Chondrocyte (in vitro differentiated cells): ENCODE results near the gene NFATC3. TPM values are rescaled to one million over a fixed set of nuclear protein-coding genes. Genes with fewer than 3 reads are reported as not detected.

Experiments used
- DNase-seq: peaks from one replicate; pipeline ENCODE4 v3.0.0; 2021; ENCODE audit warnings: mixed read lengths, low spot score
- H3K27ac Mint-ChIP-seq: one replicate; pipeline ENCODE4 v1.8.0; 2021; ENCODE audit warnings: mild to moderate bottlenecking, moderate library complexity, mixed read lengths; ENCODE audit not compliant: unreplicated experiment
- H3K27me3 Mint-ChIP-seq: 2 replicates; pipeline ENCODE4 v1.8.0; 2021; ENCODE audit warnings: low read depth, mixed read lengths
- H3K36me3 Mint-ChIP-seq: 2 replicates; pipeline ENCODE4 v1.8.0; 2021; ENCODE audit warnings: low read depth, mixed read lengths
- H3K4me1 Mint-ChIP-seq: 2 replicates; pipeline ENCODE4 v1.8.0; 2021; ENCODE audit warnings: low read depth, mild to moderate bottlenecking, mixed read lengths
- H3K4me3 Mint-ChIP-seq: one replicate; pipeline ENCODE4 v1.8.0; 2021; ENCODE audit warnings: mild to moderate bottlenecking, moderate library complexity, mixed read lengths; ENCODE audit not compliant: unreplicated experiment
- H3K9me3 Mint-ChIP-seq: 2 replicates; pipeline ENCODE4 v1.8.0; 2021; ENCODE audit warnings: low read depth, mixed read lengths
- total RNA-seq: library from RNA; stranded (reverse); gene quantifications from 3 replicates; pipeline ENCODE4 v1.2.1, GENCODE V29; 2021
- TF ChIP-seq, protein P1 (sequence below): fragments of 200-600 bp; sonication (generic); IDR thresholded peaks from 2 replicates; pipeline ENCODE4 v1.5.0; 2021; ENCODE audit warnings: antibody characterized with exemption, mild to moderate bottlenecking, moderate library complexity

NFATC3 gene
- total RNA-seq, 1 donor from 2014 or later, result 37.7 TPM

DNA sequence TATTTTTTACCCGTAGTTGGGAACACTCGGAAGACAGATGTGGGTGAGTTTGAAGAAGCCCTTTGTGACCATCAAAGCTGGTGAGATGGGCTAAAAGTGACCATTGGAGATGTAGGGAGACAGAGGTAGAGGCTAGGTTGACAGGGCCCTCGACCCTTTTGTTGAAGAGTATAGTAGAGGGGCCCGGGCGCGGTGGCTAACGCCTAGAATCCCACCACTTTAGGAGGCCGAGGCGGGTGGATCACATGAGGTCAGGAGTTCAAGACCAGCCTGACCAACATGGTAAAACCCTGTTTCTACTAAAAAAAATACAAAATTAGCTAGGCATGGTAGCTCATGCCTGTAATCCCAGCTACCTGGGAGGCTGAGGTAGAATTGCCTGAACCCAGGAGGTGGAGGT, 16.2 kb upstream of the NFATC3 start:
- Mint-ChIP-seq H3K9me3 (no peaks in the 10 kb centered on the region), H3K27me3 (no peaks in the 10 kb centered on the region), H3K36me3 (peaks cover 12% of the 10 kb centered on the region), H3K4me3 (no peak overlapping the region), H3K27ac (no peak overlapping the region), H3K4me1 (peaks cover 36% of the 10 kb centered on the region)
- DNase-seq, result no peak
- TF ChIP-seq, protein P1, sequence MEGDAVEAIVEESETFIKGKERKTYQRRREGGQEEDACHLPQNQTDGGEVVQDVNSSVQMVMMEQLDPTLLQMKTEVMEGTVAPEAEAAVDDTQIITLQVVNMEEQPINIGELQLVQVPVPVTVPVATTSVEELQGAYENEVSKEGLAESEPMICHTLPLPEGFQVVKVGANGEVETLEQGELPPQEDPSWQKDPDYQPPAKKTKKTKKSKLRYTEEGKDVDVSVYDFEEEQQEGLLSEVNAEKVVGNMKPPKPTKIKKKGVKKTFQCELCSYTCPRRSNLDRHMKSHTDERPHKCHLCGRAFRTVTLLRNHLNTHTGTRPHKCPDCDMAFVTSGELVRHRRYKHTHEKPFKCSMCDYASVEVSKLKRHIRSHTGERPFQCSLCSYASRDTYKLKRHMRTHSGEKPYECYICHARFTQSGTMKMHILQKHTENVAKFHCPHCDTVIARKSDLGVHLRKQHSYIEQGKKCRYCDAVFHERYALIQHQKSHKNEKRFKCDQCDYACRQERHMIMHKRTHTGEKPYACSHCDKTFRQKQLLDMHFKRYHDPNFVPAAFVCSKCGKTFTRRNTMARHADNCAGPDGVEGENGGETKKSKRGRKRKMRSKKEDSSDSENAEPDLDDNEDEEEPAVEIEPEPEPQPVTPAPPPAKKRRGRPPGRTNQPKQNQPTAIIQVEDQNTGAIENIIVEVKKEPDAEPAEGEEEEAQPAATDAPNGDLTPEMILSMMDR, result no peak

DNA sequence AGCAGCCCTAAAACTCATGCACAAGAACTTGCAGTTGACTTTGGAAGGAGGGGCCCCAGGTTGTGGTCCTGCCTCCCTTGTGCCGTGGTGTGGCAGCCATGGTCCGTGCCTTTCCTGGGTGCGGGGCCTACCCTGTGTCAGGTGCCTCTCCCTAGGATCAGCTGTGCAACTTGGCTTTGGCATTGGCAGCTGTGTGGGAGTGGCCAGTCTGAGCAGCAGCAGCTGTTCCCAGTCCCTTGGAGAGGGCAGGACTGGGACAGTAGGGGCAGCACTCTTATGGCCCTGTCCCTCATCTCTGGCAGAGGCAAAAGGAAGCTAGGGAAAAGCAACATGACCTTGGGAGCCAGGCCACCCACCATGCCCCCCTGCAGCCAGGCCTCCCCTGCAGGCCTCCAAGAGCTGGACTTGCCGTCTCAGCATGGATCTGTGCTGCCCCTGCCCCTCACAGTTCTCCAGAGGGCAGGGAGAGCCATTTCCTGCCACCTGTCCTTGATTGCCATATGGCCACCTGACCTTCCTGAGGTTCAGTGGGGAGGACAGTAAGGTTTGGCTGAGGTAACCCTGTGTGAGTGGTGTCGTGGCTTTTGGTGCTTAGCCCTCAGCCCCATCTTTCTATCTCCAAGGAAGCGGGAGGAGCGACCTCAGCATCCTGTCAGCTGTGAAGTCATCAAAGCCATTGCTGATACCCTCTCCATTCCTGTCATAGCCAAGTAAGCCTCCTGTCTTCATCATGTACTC, 15.5 kb upstream of the NFATC3 start:
- H3K27ac Mint-ChIP-seq, result no peak overlapping the region
- no peaks in the 10 kb centered on the region for H3K27me3 Mint-ChIP-seq
- DNase-seq, result peak; percentile 62
- H3K36me3 Mint-ChIP-seq, result peaks cover 17% of the 10 kb centered on the region
- no peak overlapping the region for H3K4me3 Mint-ChIP-seq
- TF ChIP-seq, protein P1, result no peak
- peaks cover 28% of the 10 kb centered on the region for H3K4me1 Mint-ChIP-seq
- no peaks in the 10 kb centered on the region for H3K9me3 Mint-ChIP-seq

DNA sequence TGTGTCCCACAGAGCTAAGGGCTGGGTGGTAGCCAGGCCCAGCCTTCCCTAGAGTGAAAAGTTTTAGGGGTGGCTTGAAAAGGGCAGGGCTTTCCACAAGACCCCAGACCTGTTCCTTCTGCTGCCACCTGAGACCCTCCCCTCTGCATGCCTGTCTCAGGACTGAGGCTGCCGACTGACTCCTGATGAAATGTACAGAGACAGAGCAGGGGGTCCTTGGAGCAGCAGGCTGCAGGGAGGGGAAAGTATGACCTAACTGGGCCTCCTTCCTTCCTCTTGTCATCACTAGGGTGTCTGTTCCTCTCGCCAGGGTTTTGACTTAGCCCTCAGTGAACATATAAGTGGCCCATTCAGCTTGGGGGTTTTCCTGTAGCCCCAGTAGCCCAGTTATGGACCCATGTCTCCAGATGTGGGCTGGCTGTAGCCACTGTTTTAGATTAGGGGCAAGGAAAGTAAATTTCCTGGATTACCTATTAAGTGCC, 14.9 kb upstream of the NFATC3 start:
- peaks cover 17% of the 10 kb centered on the region for H3K36me3 Mint-ChIP-seq
- H3K27ac Mint-ChIP-seq, result no peak overlapping the region
- TF ChIP-seq, protein P1, result no peak
- H3K27me3 Mint-ChIP-seq, result no peaks in the 10 kb centered on the region
- H3K9me3 Mint-ChIP-seq, result no peaks in the 10 kb centered on the region
- peaks cover 22% of the 10 kb centered on the region for H3K4me1 Mint-ChIP-seq
- DNase-seq, result peak; percentile 18
- H3K4me3 Mint-ChIP-seq, result no peak overlapping the region

DNA sequence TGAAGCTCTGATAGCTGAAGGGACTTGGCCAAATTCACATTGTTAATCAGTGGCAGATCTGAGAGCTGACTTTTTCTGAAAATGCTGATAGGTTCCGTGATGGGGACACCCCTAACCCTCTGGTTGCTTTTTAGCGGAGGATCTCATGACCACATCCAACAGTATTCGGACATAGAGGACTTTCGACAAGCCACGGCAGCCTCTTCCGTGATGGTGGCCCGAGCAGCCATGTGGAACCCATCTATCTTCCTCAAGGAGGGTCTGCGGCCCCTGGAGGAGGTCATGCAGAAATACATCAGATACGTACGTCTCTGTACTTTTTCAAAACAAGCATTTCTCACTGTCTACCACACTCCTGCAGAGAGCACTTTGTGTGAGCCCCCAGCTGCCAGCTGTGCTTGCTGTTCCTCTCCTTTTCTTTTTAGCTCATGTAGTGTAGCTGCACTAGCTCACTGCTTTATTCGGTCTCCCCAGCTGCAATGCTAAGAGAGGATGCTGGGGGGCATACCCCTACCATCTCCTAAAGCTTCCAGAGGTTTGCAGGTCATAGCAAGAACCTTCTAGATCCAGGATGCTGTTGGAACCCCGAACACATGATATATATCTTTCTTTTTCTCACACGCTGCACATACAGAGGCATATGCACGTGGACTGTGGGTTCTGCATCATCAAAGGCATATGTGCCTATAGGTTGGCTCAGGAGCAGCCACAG, 14.2 kb upstream of the NFATC3 start:
- Mint-ChIP-seq H3K9me3 (no peaks in the 10 kb centered on the region), H3K4me1 (peaks cover 15% of the 10 kb centered on the region), H3K4me3 (no peak overlapping the region), H3K27ac (no peak overlapping the region), H3K27me3 (no peaks in the 10 kb centered on the region), H3K36me3 (peaks cover 20% of the 10 kb centered on the region)
- DNase-seq, result peak; percentile 40
- TF ChIP-seq, protein P1, result no peak

DNA sequence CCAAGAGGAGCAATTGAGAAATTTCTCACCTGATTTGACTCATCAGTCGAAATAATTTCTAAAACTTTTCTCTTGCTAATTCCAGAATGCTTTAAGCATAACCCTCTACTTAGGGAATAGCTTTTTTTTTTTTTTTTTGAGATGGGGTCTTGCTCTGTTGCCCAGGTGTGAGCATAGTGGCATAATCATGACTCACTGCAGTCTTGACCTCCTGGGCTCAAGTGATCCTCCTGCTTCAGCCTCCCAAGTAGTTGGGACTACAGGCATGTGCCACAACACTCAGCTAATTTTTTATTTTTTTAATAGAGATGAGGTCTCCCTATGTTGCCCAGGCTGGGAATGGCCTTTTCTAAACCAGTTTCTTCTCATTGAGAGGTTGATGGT, 13.7 kb upstream of the NFATC3 start:
- DNase-seq, result no peak
- TF ChIP-seq, protein P1, result no peak
- Mint-ChIP-seq H3K27ac (no peak overlapping the region), H3K9me3 (no peaks in the 10 kb centered on the region), H3K36me3 (peaks cover 24% of the 10 kb centered on the region), H3K27me3 (no peaks in the 10 kb centered on the region), H3K4me3 (no peak overlapping the region), H3K4me1 (peaks cover 10% of the 10 kb centered on the region)
